HepG2 (cell line): ENCODE results near the gene ATP1A1. TPM values are rescaled to one million over a fixed set of nuclear protein-coding genes. Genes with fewer than 3 reads are reported as not detected.

Source experiments
- ARNT2 ChIP-seq: sonication (generic); formaldehyde crosslinking; IDR thresholded peaks from 2 replicates; pipeline ENCODE4 v1.8.0; 2022; ENCODE audit warnings: mild to moderate bottlenecking, low read depth, missing genetic modification reagents, moderate library complexity
- ATRX ChIP-seq: sonication (generic); formaldehyde crosslinking; IDR thresholded peaks from 2 replicates; pipeline ENCODE4 v1.4.0; 2020; ENCODE audit warnings: missing genetic modification reagents, borderline replicate concordance
- CBX5 ChIP-seq: sonication (generic); formaldehyde crosslinking; IDR thresholded peaks from 2 replicates; pipeline ENCODE4 v1.4.0; 2020; ENCODE audit warnings: missing genetic modification reagents, borderline replicate concordance
- ELF4 ChIP-seq: sonication (generic); formaldehyde crosslinking; IDR thresholded peaks from 2 replicates; pipeline ENCODE4 v1.5.0; 2020; ENCODE audit warnings: missing genetic modification reagents, mild to moderate bottlenecking, moderate library complexity, borderline replicate concordance
- ESRRA ChIP-seq: sonication (generic); formaldehyde crosslinking; IDR thresholded peaks from 2 replicates; pipeline ENCODE4 v1.5.1; 2020; ENCODE audit warnings: mild to moderate bottlenecking, low read depth, missing genetic modification reagents
- FOXA1 ChIP-seq, 2 experiments: fragments of 450-650 bp in 1 of 2; sonication (generic) in 1 of 2; formaldehyde crosslinking in 1 of 2; IDR thresholded peaks; 2 replicates each; pipeline versions ENCODE4 v1.4.0 to v1.6.1; 2016 to 2020; ENCODE audit warnings: missing genetic modification reagents in 1 of 2
- GATAD1 ChIP-seq: IDR thresholded peaks from 2 replicates; pipeline ENCODE4 v1.6.1; 2016; ENCODE audit warnings: missing genetic modification reagents, missing compliant biosample characterization
- IRF2 ChIP-seq: IDR thresholded peaks from 2 replicates; pipeline ENCODE4 v1.6.1; 2018; ENCODE audit warnings: missing genetic modification reagents, missing compliant biosample characterization
- MXD3 ChIP-seq: IDR thresholded peaks from 2 replicates; pipeline ENCODE4 v1.6.1; 2016; ENCODE audit warnings: mild to moderate bottlenecking, missing biosample characterization, missing genetic modification reagents
- NFKBIZ ChIP-seq: IDR thresholded peaks from 2 replicates; pipeline ENCODE4 v1.6.1; 2018; ENCODE audit warnings: missing genetic modification reagents, missing compliant biosample characterization
- NFRKB ChIP-seq: fragments of 450-650 bp; IDR thresholded peaks from 2 replicates; pipeline ENCODE4 v1.6.1; 2017
- PITX1 ChIP-seq: sonication (generic); formaldehyde crosslinking; IDR thresholded peaks from 2 replicates; pipeline ENCODE4 v1.5.1; 2020; ENCODE audit warnings: mild to moderate bottlenecking, missing genetic modification reagents
- RCOR2 ChIP-seq: IDR thresholded peaks from 2 replicates; pipeline ENCODE4 v1.6.1; 2016; ENCODE audit warnings: missing biosample characterization, missing genetic modification reagents
- SIX1 ChIP-seq: sonication (generic); formaldehyde crosslinking; IDR thresholded peaks from 2 replicates; pipeline ENCODE4 v1.4.0; 2020; ENCODE audit warnings: missing genetic modification reagents, borderline replicate concordance
- SOX5 ChIP-seq: IDR thresholded peaks from 2 replicates; pipeline ENCODE4 v1.6.1; 2016; ENCODE audit warnings: borderline replicate concordance
- SUZ12 ChIP-seq: fragments of 150-350 bp; IDR thresholded peaks from 2 replicates; pipeline ENCODE4 v1.6.1; 2014; ENCODE audit warnings: low read depth, low read length
- TEAD2 ChIP-seq: sonication (generic); formaldehyde crosslinking; IDR thresholded peaks from 2 replicates; pipeline ENCODE4 v1.9.0; 2021; ENCODE audit warnings: missing genetic modification reagents
- TOPORS ChIP-seq: sonication (generic); formaldehyde crosslinking; IDR thresholded peaks from 2 replicates; pipeline ENCODE4 v1.8.0; 2023; ENCODE audit warnings: mild to moderate bottlenecking, missing genetic modification reagents
- ZKSCAN1 ChIP-seq: fragments of 150-350 bp; IDR thresholded peaks from 2 replicates; pipeline ENCODE4 v1.6.1; 2014; ENCODE audit warnings: low read length
- ZKSCAN5 ChIP-seq: sonication (generic); formaldehyde crosslinking; IDR thresholded peaks from 2 replicates; pipeline ENCODE4 v1.5.1; 2020; ENCODE audit warnings: mild to moderate bottlenecking, missing genetic modification reagents
- ZNF180 ChIP-seq: sonication (generic); formaldehyde crosslinking; IDR thresholded peaks from 2 replicates; pipeline ENCODE4 v1.4.0; 2020; ENCODE audit warnings: low read depth, missing genetic modification reagents, borderline replicate concordance
- ZNF263 ChIP-seq: sonication (generic); formaldehyde crosslinking; IDR thresholded peaks from 2 replicates; pipeline ENCODE4 v1.4.0; 2020; ENCODE audit warnings: missing genetic modification reagents
- ZNF350 ChIP-seq: sonication (generic); formaldehyde crosslinking; IDR thresholded peaks from 2 replicates; pipeline ENCODE4 v1.4.0; 2020; ENCODE audit warnings: mild to moderate bottlenecking, low read depth, missing genetic modification reagents, borderline replicate concordance
- ZNF430 ChIP-seq: sonication (generic); formaldehyde crosslinking; IDR thresholded peaks from 2 replicates; pipeline ENCODE4 v1.9.0; 2021; ENCODE audit warnings: mild to moderate bottlenecking, missing genetic modification reagents
- ZNF468 ChIP-seq: sonication (generic); formaldehyde crosslinking; IDR thresholded peaks from 2 replicates; pipeline ENCODE4 v1.8.0; 2022; ENCODE audit warnings: mild to moderate bottlenecking, moderate library complexity, missing genetic modification reagents
- ZNF570 ChIP-seq: sonication (generic); formaldehyde crosslinking; IDR thresholded peaks from 2 replicates; pipeline ENCODE4 v1.4.0; 2020; ENCODE audit warnings: mild to moderate bottlenecking, missing genetic modification reagents, borderline replicate concordance
- ZNF652 ChIP-seq: IDR thresholded peaks from 2 replicates; pipeline ENCODE4 v1.6.1; 2016; ENCODE audit warnings: low read depth, borderline replicate concordance
- polyA plus RNA-seq, 8 experiments: library from polyadenylated mRNA; depleted of rRNA in 3 of 8; stranded (reverse) in 7 of 8; unstranded in 1 of 8; fragments of >200 nt; fragmentation: Illumina TruSeq in 4 of 8; extraction: Trizol in 4 of 8; gene quantifications; 2 replicates each; pipeline versions ENCODE4 v1.2.1 to v1.2.3, GENCODE V29; 2011 to 2016; ENCODE audit warnings: low read depth in 4 of 8, missing spikeins in 1 of 8, mixed read lengths in 1 of 8; ENCODE audit not compliant: insufficient read depth in 1 of 8
- total RNA-seq, 5 experiments: library from RNA; depleted of rRNA; stranded (reverse); fragments of >200 nt; fragmentation: Illumina TruSeq; extraction: Trizol; gene quantifications; 2 replicates each; pipeline ENCODE4 v1.2.3, GENCODE V29; 2016; ENCODE audit warnings: low read depth in 1 of 5
- TF ChIP-seq, protein P1 (sequence below): sonication (generic); formaldehyde crosslinking; IDR thresholded peaks from 2 replicates; pipeline ENCODE4 v1.8.1; 2023; ENCODE audit warnings: mild to moderate bottlenecking, missing genetic modification reagents
- TF ChIP-seq, protein P2 (sequence below): sonication (generic); formaldehyde crosslinking; IDR thresholded peaks from 2 replicates; pipeline ENCODE4 v1.5.0; 2020; ENCODE audit warnings: mild to moderate bottlenecking, low read depth, missing genetic modification reagents, borderline replicate concordance
- TF ChIP-seq, protein P3 (sequence below): sonication (generic); formaldehyde crosslinking; IDR thresholded peaks from 2 replicates; pipeline ENCODE4 v1.8.0; 2023; ENCODE audit warnings: mild to moderate bottlenecking, missing genetic modification reagents

The ATP1A1 gene
- total and polyA plus RNA-seq, 2 of the 13 experiments (the other 11 are each of a cell fraction or from before 2014, with no cell fraction given): 280 to 705 TPM

- TF ChIP-seq, protein P1, sequence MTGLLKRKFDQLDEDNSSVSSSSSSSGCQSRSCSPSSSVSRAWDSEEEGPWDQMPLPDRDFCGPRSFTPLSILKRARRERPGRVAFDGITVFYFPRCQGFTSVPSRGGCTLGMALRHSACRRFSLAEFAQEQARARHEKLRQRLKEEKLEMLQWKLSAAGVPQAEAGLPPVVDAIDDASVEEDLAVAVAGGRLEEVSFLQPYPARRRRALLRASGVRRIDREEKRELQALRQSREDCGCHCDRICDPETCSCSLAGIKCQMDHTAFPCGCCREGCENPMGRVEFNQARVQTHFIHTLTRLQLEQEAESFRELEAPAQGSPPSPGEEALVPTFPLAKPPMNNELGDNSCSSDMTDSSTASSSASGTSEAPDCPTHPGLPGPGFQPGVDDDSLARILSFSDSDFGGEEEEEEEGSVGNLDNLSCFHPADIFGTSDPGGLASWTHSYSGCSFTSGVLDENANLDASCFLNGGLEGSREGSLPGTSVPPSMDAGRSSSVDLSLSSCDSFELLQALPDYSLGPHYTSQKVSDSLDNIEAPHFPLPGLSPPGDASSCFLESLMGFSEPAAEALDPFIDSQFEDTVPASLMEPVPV (CRISPR knock-in tag): peak; percentile 83; the same call in 1 of the 2 replicates
- TF ChIP-seq FOXA1 (IDR thresholded peaks at IDR 0.05) (no peak), FOXA1 (CRISPR knock-in tag; IDR thresholded peaks at IDR 0.05) (peak; percentile 49), NFKBIZ (CRISPR knock-in tag) (peak; percentile 65; the same call in 1 of the 2 replicates), SIX1 (no peak), ZNF350 (CRISPR knock-in tag) (no peak; the same call in none of the 2 replicates), SOX5 (CRISPR knock-in tag) (0 out of 2 replicates have a peak, but pooled peaks have one; percentile 56), IRF2 (CRISPR knock-in tag) (peak; percentile 87), ZNF570 (no peak), ZKSCAN5 (CRISPR knock-in tag) (no peak), TEAD2 (no peak), ELF4 (CRISPR knock-in tag) (no peak), ZNF180 (CRISPR knock-in tag) (no peak), MXD3 (CRISPR knock-in tag) (peak; percentile 88), RCOR2 (CRISPR knock-in tag) (no peak), PITX1 (CRISPR knock-in tag) (peak; percentile 79), ZNF430 (peak; percentile 40; the same call in 1 of the 2 replicates), ZNF652 (CRISPR knock-in tag) (no peak), NFRKB (no peak), TOPORS (CRISPR knock-in tag) (no peak; the same call in none of the 2 replicates), GATAD1 (CRISPR knock-in tag) (peak; percentile 93), ARNT2 (peak; percentile 71; the same call in 1 of the 2 replicates), ZKSCAN1 (no peak), CBX5 (CRISPR knock-in tag) (peak; percentile 77; the same call in 1 of the 2 replicates), ESRRA (no peak), ZNF263 (CRISPR knock-in tag) (peak; percentile 62; the same call in 1 of the 2 replicates), SUZ12 (no peak), ATRX (no peak), ZNF468 (CRISPR knock-in tag) (no peak)
- TF ChIP-seq, protein P2, sequence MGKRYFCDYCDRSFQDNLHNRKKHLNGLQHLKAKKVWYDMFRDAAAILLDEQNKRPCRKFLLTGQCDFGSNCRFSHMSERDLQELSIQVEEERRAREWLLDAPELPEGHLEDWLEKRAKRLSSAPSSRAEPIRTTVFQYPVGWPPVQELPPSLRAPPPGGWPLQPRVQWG (CRISPR knock-in tag): no peak
- TF ChIP-seq, protein P3, sequence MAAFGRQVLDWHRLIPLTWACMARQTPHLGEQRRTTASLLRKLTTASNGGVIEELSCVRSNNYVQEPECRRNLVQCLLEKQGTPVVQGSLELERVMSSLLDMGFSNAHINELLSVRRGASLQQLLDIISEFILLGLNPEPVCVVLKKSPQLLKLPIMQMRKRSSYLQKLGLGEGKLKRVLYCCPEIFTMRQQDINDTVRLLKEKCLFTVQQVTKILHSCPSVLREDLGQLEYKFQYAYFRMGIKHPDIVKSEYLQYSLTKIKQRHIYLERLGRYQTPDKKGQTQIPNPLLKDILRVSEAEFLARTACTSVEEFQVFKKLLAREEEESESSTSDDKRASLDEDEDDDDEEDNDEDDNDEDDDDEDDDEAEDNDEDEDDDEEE: no peak
Measured at GRCh38 chr1:116418091-116418830, 45.2 kb downstream of the ATP1A1 start (continued).
